Memory B cell (primary cell): ENCODE measurements around the gene CHD1L.
"Not testable (repeated sequence)": the region's sequence is repeated elsewhere in the genome, so short reads cannot be mapped to it uniquely, and the experiment has no call there.

Source experiments
- ATAC-seq: fragments of 150-1000 bp; cut with Tn5 transposase; 2 replicates; pipeline ENCODE4 v1.10.0; 2021; ENCODE audit warnings: low read depth, mild to moderate bottlenecking, moderate library complexity
- DNase-seq, 2 donors: peaks; one replicate each; pipeline ENCODE4 v3.0.0; 2022; ENCODE audit warnings: low spot score in 2 of 2
- H3K27ac Mint-ChIP-seq: one replicate; pipeline ENCODE4 v1.8.0; 2022; ENCODE audit warnings: mild to moderate bottlenecking, moderate library complexity, mixed read lengths
- H3K27me3 Mint-ChIP-seq: one replicate; pipeline ENCODE4 v1.8.0; 2022; ENCODE audit warnings: mixed read lengths
- H3K36me3 Mint-ChIP-seq: one replicate; pipeline ENCODE4 v1.8.0; 2022; ENCODE audit warnings: mild to moderate bottlenecking, mixed read lengths
- H3K4me1 Mint-ChIP-seq: one replicate; pipeline ENCODE4 v1.8.0; 2022; ENCODE audit warnings: mixed read lengths
- H3K4me3 Mint-ChIP-seq: one replicate; pipeline ENCODE4 v1.8.0; 2022; ENCODE audit warnings: mild to moderate bottlenecking, moderate library complexity, mixed read lengths
- H3K9me3 Mint-ChIP-seq: one replicate; pipeline ENCODE4 v1.8.0; 2022; ENCODE audit warnings: mixed read lengths

CHD1L gene

GRCh38 chr1:147267711-147268110 lies 25.2 kb downstream of the CHD1L start:
- H3K36me3 Mint-ChIP-seq, result peaks cover 43% of the 10 kb centered on the region
- no peak overlapping the region for H3K4me3 Mint-ChIP-seq
- H3K9me3 Mint-ChIP-seq, result no peaks in the 10 kb centered on the region
- H3K27ac Mint-ChIP-seq, result no peak overlapping the region
- ATAC-seq (no peak), DNase-seq (no peak)
- no peaks in the 10 kb centered on the region for H3K4me1 Mint-ChIP-seq
- H3K27me3 Mint-ChIP-seq, result no peaks in the 10 kb centered on the region

GRCh38 chr1:147270721-147271120 lies 28.2 kb downstream of the CHD1L start:
- H3K4me3 Mint-ChIP-seq, result no peak overlapping the region
- peaks cover 40% of the 10 kb centered on the region for H3K36me3 Mint-ChIP-seq
- H3K27me3 Mint-ChIP-seq, result no peaks in the 10 kb centered on the region
- ATAC-seq (no peak), DNase-seq (no peak)
- peak overlapping the region; percentile 2 for H3K27ac Mint-ChIP-seq
- no peaks in the 10 kb centered on the region for H3K9me3 Mint-ChIP-seq
- no peaks in the 10 kb centered on the region for H3K4me1 Mint-ChIP-seq

GRCh38 chr1:147272042-147272441 lies 29.6 kb downstream of the CHD1L start:
- DNase-seq (no peak), ATAC-seq (no peak)
- Mint-ChIP-seq H3K4me3 (no peak overlapping the region), H3K36me3 (peaks cover 50% of the 10 kb centered on the region), H3K9me3 (no peaks in the 10 kb centered on the region), H3K27me3 (no peaks in the 10 kb centered on the region), H3K4me1 (no peaks in the 10 kb centered on the region), H3K27ac (no peak overlapping the region)

GRCh38 chr1:147273409-147274336 lies 31.2 kb downstream of the CHD1L start:
- ATAC-seq, result peak; percentile 60
- peaks cover 45% of the 10 kb centered on the region for H3K36me3 Mint-ChIP-seq
- H3K4me1 Mint-ChIP-seq, result no peaks in the 10 kb centered on the region
- no peaks in the 10 kb centered on the region for H3K27me3 Mint-ChIP-seq
- DNase-seq, result peak; percentile 9 to 24
- H3K27ac Mint-ChIP-seq, result no peak overlapping the region
- no peak overlapping the region for H3K4me3 Mint-ChIP-seq
- no peaks in the 10 kb centered on the region for H3K9me3 Mint-ChIP-seq

- no peak for ATAC-seq
- H3K4me1 Mint-ChIP-seq, result no peaks in the 10 kb centered on the region
- no peak overlapping the region for H3K4me3 Mint-ChIP-seq
- H3K36me3 Mint-ChIP-seq, result peaks cover 45% of the 10 kb centered on the region
- no peaks in the 10 kb centered on the region for H3K9me3 Mint-ChIP-seq
- H3K27ac Mint-ChIP-seq, result no peak overlapping the region
- no peak for DNase-seq
- no peaks in the 10 kb centered on the region for H3K27me3 Mint-ChIP-seq
Observed at GRCh38 chr1:147281950-147282349, 39.5 kb downstream of the CHD1L start.

- no peak for ATAC-seq
- Mint-ChIP-seq H3K9me3 (no peaks in the 10 kb centered on the region), H3K4me1 (no peaks in the 10 kb centered on the region), H3K4me3 (no peak overlapping the region), H3K27ac (no peak overlapping the region), H3K27me3 (no peaks in the 10 kb centered on the region), H3K36me3 (peaks cover 44% of the 10 kb centered on the region)
- DNase-seq, result no peak
Observed at GRCh38 chr1:147283011-147283410, 40.5 kb downstream of the CHD1L start.

GRCh38 chr1:147287133-147287865 lies 44.8 kb downstream of the CHD1L start:
- Mint-ChIP-seq H3K36me3 (peaks cover 70% of the 10 kb centered on the region), H3K9me3 (no peaks in the 10 kb centered on the region)

GRCh38 chr1:147292012-147292411 lies 49.5 kb downstream of the CHD1L start:
- ATAC-seq, result no peak
- no peak overlapping the region for H3K27ac Mint-ChIP-seq
- peaks cover 84% of the 10 kb centered on the region for H3K36me3 Mint-ChIP-seq
- H3K4me3 Mint-ChIP-seq, result no peak overlapping the region
- H3K4me1 Mint-ChIP-seq, result no peaks in the 10 kb centered on the region
- no peak for DNase-seq
- H3K27me3 Mint-ChIP-seq, result no peaks in the 10 kb centered on the region
- H3K9me3 Mint-ChIP-seq, result no peaks in the 10 kb centered on the region

More at GRCh38 chr1:147287133-147287865, 44.8 kb downstream of the CHD1L start:
- no peak for ATAC-seq
- DNase-seq, result no peak
- Mint-ChIP-seq H3K4me3 (no peak overlapping the region), H3K27me3 (no peaks in the 10 kb centered on the region), H3K27ac (no peak overlapping the region), H3K4me1 (no peaks in the 10 kb centered on the region)

- ATAC-seq (no peak), DNase-seq (no peak)
- Mint-ChIP-seq H3K4me1 (no peaks in the 10 kb centered on the region), H3K36me3 (peaks cover 82% of the 10 kb centered on the region), H3K4me3 (no peak overlapping the region), H3K27ac (no peak overlapping the region), H3K27me3 (no peaks in the 10 kb centered on the region), H3K9me3 (peaks cover 1% of the 10 kb centered on the region)
Observed at GRCh38 chr1:147292631-147293251, 50.3 kb downstream of the CHD1L start.

- Mint-ChIP-seq H3K4me3 (no peak overlapping the region), H3K9me3 (peaks cover 14% of the 10 kb centered on the region), H3K36me3 (peaks cover 58% of the 10 kb centered on the region)
Observed at GRCh38 chr1:147297438-147297837, 55.0 kb downstream of the CHD1L start.

GRCh38 chr1:147305803-147306202 lies 63.3 kb downstream of the CHD1L start:
- not testable (repeated sequence) for H3K27ac Mint-ChIP-seq, ATAC-seq, H3K4me1 Mint-ChIP-seq, H3K27me3 Mint-ChIP-seq, H3K4me3 Mint-ChIP-seq, DNase-seq, H3K36me3 Mint-ChIP-seq
- peaks cover 34% of the 10 kb centered on the region for H3K9me3 Mint-ChIP-seq

More at GRCh38 chr1:147297438-147297837, 55.0 kb downstream of the CHD1L start:
- no peaks in the 10 kb centered on the region for H3K4me1 Mint-ChIP-seq
- DNase-seq (no peak), ATAC-seq (no peak)
- no peaks in the 10 kb centered on the region for H3K27me3 Mint-ChIP-seq
- H3K27ac Mint-ChIP-seq, result no peak overlapping the region

- no peaks in the 10 kb centered on the region for H3K4me1 Mint-ChIP-seq
Observed at GRCh38 chr1:147316968-147317367, 74.5 kb downstream of the CHD1L start.

GRCh38 chr1:147326933-147327687 lies 84.6 kb downstream of the CHD1L start:
- not testable (repeated sequence) for H3K4me3 Mint-ChIP-seq, H3K4me1 Mint-ChIP-seq, H3K27ac Mint-ChIP-seq, DNase-seq, ATAC-seq, H3K36me3 Mint-ChIP-seq, H3K9me3 Mint-ChIP-seq
- H3K27me3 Mint-ChIP-seq, result peaks cover 15% of the 10 kb centered on the region

More at GRCh38 chr1:147316968-147317367, 74.5 kb downstream of the CHD1L start:
- peaks cover 3% of the 10 kb centered on the region for H3K9me3 Mint-ChIP-seq
- no peak for ATAC-seq
- no peaks in the 10 kb centered on the region for H3K36me3 Mint-ChIP-seq
- no peaks in the 10 kb centered on the region for H3K27me3 Mint-ChIP-seq
- DNase-seq, result no peak
- H3K4me3 Mint-ChIP-seq, result no peak overlapping the region
- no peak overlapping the region for H3K27ac Mint-ChIP-seq
